H9 (cell line): ENCODE measurements around the gene FBXO31. TPM values are rescaled to one million over a fixed set of nuclear protein-coding genes. Genes with fewer than 3 reads are reported as not detected.

Experiments used
- DNase-seq: peaks from one replicate; pipeline ENCODE4 v3.0.0-alpha.2; 2017
- H2AFZ ChIP-seq: one replicate; pipeline ENCODE4 v1.6.1; 2013; ENCODE audit warnings: mild to moderate bottlenecking, low read length, control low read depth, moderate library complexity
- H2AK5ac ChIP-seq: 2 replicates; pipeline ENCODE4 v1.6.1; 2013; ENCODE audit warnings: low read length, control low read depth, mixed read lengths; ENCODE audit not compliant: insufficient read length
- H2BK120ac ChIP-seq: one replicate; pipeline ENCODE4 v1.6.1; 2013; ENCODE audit warnings: low read depth, mild to moderate bottlenecking, low read length, control low read depth, inconsistent platforms; ENCODE audit not compliant: poor library complexity, severe bottlenecking
- H2BK12ac ChIP-seq: 2 replicates; pipeline ENCODE4 v1.6.1; 2013; ENCODE audit warnings: low read length, control low read depth, mixed read lengths, low read depth; ENCODE audit not compliant: insufficient read length
- H2BK15ac ChIP-seq: 2 replicates; pipeline ENCODE4 v1.6.1; 2013; ENCODE audit warnings: low read depth, low read length, control low read depth
- H2BK20ac ChIP-seq: one replicate; pipeline ENCODE4 v1.6.1; 2013; ENCODE audit warnings: low read depth, mild to moderate bottlenecking, low read length, control low read depth, inconsistent platforms; ENCODE audit not compliant: poor library complexity, severe bottlenecking
- H2BK5ac ChIP-seq: 2 replicates; pipeline ENCODE4 v1.6.1; 2013; ENCODE audit warnings: low read length, control low read depth, mixed read lengths; ENCODE audit not compliant: insufficient read length
- H3K14ac ChIP-seq: 2 replicates; pipeline ENCODE4 v1.6.1; 2013; ENCODE audit warnings: low read length, control low read depth; ENCODE audit not compliant: insufficient read depth
- H3K18ac ChIP-seq: 2 replicates; pipeline ENCODE4 v1.6.1; 2013; ENCODE audit warnings: low read depth, mild to moderate bottlenecking, mixed read lengths, low read length, control low read depth; ENCODE audit not compliant: insufficient read length
- H3K23ac ChIP-seq: 2 replicates; pipeline ENCODE4 v1.6.1; 2013; ENCODE audit warnings: low read length, control low read depth, mixed read lengths, low read depth; ENCODE audit not compliant: insufficient read length
- H3K23me2 ChIP-seq: 2 replicates; pipeline ENCODE4 v1.6.1; 2013; ENCODE audit warnings: low read depth, mild to moderate bottlenecking, mixed read lengths, low read length, control low read depth; ENCODE audit not compliant: insufficient read length, poor library complexity, severe bottlenecking
- H3K27ac ChIP-seq: 2 replicates; pipeline ENCODE4 v1.5.1; 2013; ENCODE audit warnings: low read length, control low read depth, mixed read lengths, low read depth; ENCODE audit not compliant: insufficient read length
- H3K27me3 ChIP-seq: 2 replicates; pipeline ENCODE4 v1.6.1; 2013; ENCODE audit warnings: low read length, control low read depth, inconsistent platforms; ENCODE audit not compliant: insufficient read depth
- H3K4ac ChIP-seq: 2 replicates; pipeline ENCODE4 v1.6.1; 2013; ENCODE audit warnings: low read depth, mild to moderate bottlenecking, control low read depth, inconsistent platforms, low read length, moderate library complexity
- H3K4me1 ChIP-seq: 2 replicates; pipeline ENCODE4 v1.6.1; 2013; ENCODE audit warnings: low read length, control low read depth, inconsistent platforms; ENCODE audit not compliant: insufficient read depth
- H3K4me2 ChIP-seq: 2 replicates; pipeline ENCODE4 v1.6.1; 2013; ENCODE audit warnings: low read length, control low read depth, mixed read lengths; ENCODE audit not compliant: insufficient read length, insufficient read depth
- H3K56ac ChIP-seq: 2 replicates; pipeline ENCODE4 v1.6.1; 2013; ENCODE audit warnings: low read depth, mild to moderate bottlenecking, mixed read lengths, low read length, control low read depth; ENCODE audit not compliant: insufficient read length
- H3K79me1 ChIP-seq: 2 replicates; pipeline ENCODE4 v1.6.1; 2013; ENCODE audit warnings: low read depth, mild to moderate bottlenecking, moderate library complexity, low read length, control low read depth, inconsistent platforms; ENCODE audit not compliant: insufficient read depth, poor library complexity, severe bottlenecking
- H3K79me2 ChIP-seq: 2 replicates; pipeline ENCODE4 v1.6.1; 2013; ENCODE audit warnings: low read length, control low read depth, inconsistent platforms; ENCODE audit not compliant: insufficient read depth
- H3K9ac ChIP-seq: 2 replicates; pipeline ENCODE4 v1.6.1; 2013; ENCODE audit warnings: low read length, control low read depth, mixed read lengths; ENCODE audit not compliant: insufficient read length; ENCODE audit errors: extremely low read depth
- H3K9me3 ChIP-seq: one replicate; pipeline ENCODE4 v1.6.1; 2013; ENCODE audit warnings: low read depth, low read length, inconsistent platforms; ENCODE audit not compliant: control insufficient read depth
- H3T11ph ChIP-seq: one replicate; pipeline ENCODE4 v1.6.1; 2013; ENCODE audit warnings: mild to moderate bottlenecking, low read length, control low read depth, inconsistent platforms
- H4K20me1 ChIP-seq: one replicate; pipeline ENCODE4 v1.6.1; 2013; ENCODE audit not compliant: control insufficient read depth, insufficient read length, insufficient read depth
- H4K5ac ChIP-seq: 2 replicates; pipeline ENCODE4 v1.6.1; 2013; ENCODE audit warnings: low read depth, mild to moderate bottlenecking, mixed read lengths, low read length, control low read depth; ENCODE audit not compliant: insufficient read length
- H4K8ac ChIP-seq: replicated peaks from 2 replicates; pipeline ENCODE4 v1.6.1; 2013; ENCODE audit warnings: low read length, control low read depth, mixed read lengths, low read depth; ENCODE audit not compliant: insufficient read length
- H4K91ac ChIP-seq: 2 replicates; pipeline ENCODE4 v1.6.1; 2013; ENCODE audit warnings: low read depth, mild to moderate bottlenecking, moderate library complexity, mixed read lengths, low read length, control low read depth; ENCODE audit not compliant: insufficient read length
- H3K27ac Mint-ChIP-seq, 3 experiments: 2 replicates in 2 of 3; 3 replicates in 1 of 3; pipeline ENCODE4 v1.8.0; 2020 to 2021; ENCODE audit warnings: mixed read lengths in 3 of 3, mild to moderate bottlenecking in 1 of 3, moderate library complexity in 1 of 3
- H3K27me3 Mint-ChIP-seq: 2 replicates; pipeline ENCODE4 v1.8.0; 2021; ENCODE audit warnings: low read depth, mild to moderate bottlenecking, moderate library complexity, mixed read lengths
- H3K36me3 Mint-ChIP-seq, 3 experiments: 2 replicates in 2 of 3; 3 replicates in 1 of 3; pipeline ENCODE4 v1.8.0; 2020 to 2021; ENCODE audit warnings: low read depth in 3 of 3, mixed read lengths in 3 of 3; ENCODE audit not compliant: insufficient read depth in 1 of 3
- H3K4me1 Mint-ChIP-seq, 2 experiments: 2 replicates each; pipeline ENCODE4 v1.8.0; 2020; ENCODE audit warnings: mixed read lengths in 2 of 2
- H3K4me3 Mint-ChIP-seq, 2 experiments: 2 replicates in 1 of 2; 3 replicates in 1 of 2; pipeline ENCODE4 v1.8.0; 2020 to 2021; ENCODE audit warnings: mild to moderate bottlenecking in 2 of 2, mixed read lengths in 2 of 2, moderate library complexity in 1 of 2
- H3K9me3 Mint-ChIP-seq, 2 experiments: 2 replicates in 1 of 2; 3 replicates in 1 of 2; pipeline ENCODE4 v1.8.0; 2020; ENCODE audit warnings: mild to moderate bottlenecking in 2 of 2, mixed read lengths in 2 of 2, moderate library complexity in 1 of 2
- WGBS: extraction: QIAGEN DNeasy Blood & Tissue Kit; methylation state at CpG from one replicate; pipeline ENCODE4 v1.1.7; 2013; ENCODE audit warnings: missing lambda C conversion rate, low lambda C conversion rate, mixed read lengths; ENCODE audit not compliant: insufficient read length; ENCODE audit errors: extremely low coverage; 5-methylcytosine and 5-hydroxymethylcytosine counted together
- total RNA-seq: library from RNA; stranded (reverse); gene quantifications from 2 replicates; pipeline ENCODE4 v1.2.1, GENCODE V29; 2021
- TF ChIP-seq, protein P1 (sequence below): fragments of 200-600 bp; sonication (generic); conservative IDR thresholded peaks from 3 replicates; pipeline ENCODE4 v1.8.0; 2021; ENCODE audit warnings: antibody characterized with exemption, mild to moderate bottlenecking

Gene FBXO31
- total RNA-seq, 1 experiment from 2014 or later = 24.2 TPM

GRCh38 chr16:87366288-87366687 lies 17.3 kb downstream of the FBXO31 start:
- no peak overlapping the region for H3K27ac ChIP-seq
- no peak overlapping the region for H4K91ac ChIP-seq
- no peak overlapping the region for H3K18ac ChIP-seq
- Mint-ChIP-seq H3K27me3 (no peaks in the 10 kb centered on the region), H3K4me1 (peaks cover 20 to 26% of the 10 kb centered on the region in 2 experiments), H3K27ac (peak overlapping the region in 2 of 3 experiments; percentile 58 to 85; a peak in 3 of 7 replicates), H3K36me3 (peaks cover 0 to 14% (median under 1%) of the 10 kb centered on the region in 3 experiments; a peak in 6 of 7 replicates), H3K4me3 (no peak overlapping the region), H3K9me3 (no peaks in the 10 kb centered on the region)
- H3K4me1 ChIP-seq = no peaks in the 10 kb centered on the region
- H2BK15ac ChIP-seq = no peak overlapping the region
- H4K5ac ChIP-seq = no peak overlapping the region
- no peak overlapping the region for H2AK5ac ChIP-seq
- H2BK12ac ChIP-seq = no peak overlapping the region
- H3K79me2 ChIP-seq = no peaks in the 10 kb centered on the region; the same call in 1 of the 2 replicates
- H2BK20ac ChIP-seq = no peak overlapping the region
- no peak overlapping the region for H3K4me2 ChIP-seq
- no peak overlapping the region for H3K4ac ChIP-seq
- H2BK120ac ChIP-seq = no peak overlapping the region
- TF ChIP-seq, protein P1, sequence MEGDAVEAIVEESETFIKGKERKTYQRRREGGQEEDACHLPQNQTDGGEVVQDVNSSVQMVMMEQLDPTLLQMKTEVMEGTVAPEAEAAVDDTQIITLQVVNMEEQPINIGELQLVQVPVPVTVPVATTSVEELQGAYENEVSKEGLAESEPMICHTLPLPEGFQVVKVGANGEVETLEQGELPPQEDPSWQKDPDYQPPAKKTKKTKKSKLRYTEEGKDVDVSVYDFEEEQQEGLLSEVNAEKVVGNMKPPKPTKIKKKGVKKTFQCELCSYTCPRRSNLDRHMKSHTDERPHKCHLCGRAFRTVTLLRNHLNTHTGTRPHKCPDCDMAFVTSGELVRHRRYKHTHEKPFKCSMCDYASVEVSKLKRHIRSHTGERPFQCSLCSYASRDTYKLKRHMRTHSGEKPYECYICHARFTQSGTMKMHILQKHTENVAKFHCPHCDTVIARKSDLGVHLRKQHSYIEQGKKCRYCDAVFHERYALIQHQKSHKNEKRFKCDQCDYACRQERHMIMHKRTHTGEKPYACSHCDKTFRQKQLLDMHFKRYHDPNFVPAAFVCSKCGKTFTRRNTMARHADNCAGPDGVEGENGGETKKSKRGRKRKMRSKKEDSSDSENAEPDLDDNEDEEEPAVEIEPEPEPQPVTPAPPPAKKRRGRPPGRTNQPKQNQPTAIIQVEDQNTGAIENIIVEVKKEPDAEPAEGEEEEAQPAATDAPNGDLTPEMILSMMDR = no peak
- no CpG with 5 or more reads among the region's 4 CpGs for WGBS
- H3K23ac ChIP-seq = no peak overlapping the region
- no peak overlapping the region for H3K14ac ChIP-seq
- no peak overlapping the region for H2AFZ ChIP-seq
- no peak overlapping the region for H3K56ac ChIP-seq
- H3T11ph ChIP-seq = no peak overlapping the region
- H3K9me3 ChIP-seq = no peaks in the 10 kb centered on the region
- no peaks in the 10 kb centered on the region for H3K27me3 ChIP-seq
- peaks cover 10% of the 10 kb centered on the region for H3K79me1 ChIP-seq
- no peak for DNase-seq
- no peak overlapping the region for H4K8ac ChIP-seq
- H3K9ac ChIP-seq = no peak overlapping the region
- no peaks in the 10 kb centered on the region for H3K23me2 ChIP-seq
- no peaks in the 10 kb centered on the region for H4K20me1 ChIP-seq
- H2BK5ac ChIP-seq = no peak overlapping the region
